HCT116 (cell line): ENCODE results near the gene LSM4. TPM values are rescaled to one million over a fixed set of nuclear protein-coding genes. Genes with fewer than 3 reads are reported as not detected.
A peak's percentile ranks its signal among the peaks of the same experiment; 100 is the strongest.
"Not testable (repeated sequence)": the region's sequence is repeated elsewhere in the genome, so short reads cannot be mapped to it uniquely, and the experiment has no call there.

ENCODE experiments used
- ATAC-seq: fragments of 200-7000 bp; cut with Tn5 transposase; 2 replicates; pipeline ENCODE4 v1.9.1; 2020; ENCODE audit warnings: mild to moderate bottlenecking, moderate library complexity
- BruUV-seq: library from RNA; stranded (reverse); fragments of 400-500 nt; replicated peaks from 2 replicates; lab custom pipeline; 2021; lab: Mats Ljungman, UMichigan
- CTCF ChIA-PET: fragments of 300-600 bp; sonication (Branson Sonifier 250); formaldehyde crosslinking; loops from one replicate; lab custom pipeline; 2021; ENCODE audit warnings: antibody characterized with exemption; lab: Charles Lee
- POLR2A ChIA-PET: fragments of 300-600, 350-600 bp; sonication (Branson Sonifier 250); formaldehyde crosslinking; loops from one replicate; lab custom pipeline; 2021; ENCODE audit warnings: antibody characterized with exemption; lab: Charles Lee
- RAD21 ChIA-PET, 2 experiments: fragments of 300-600 bp; sonication (Branson Sonifier 250); formaldehyde crosslinking; loops; one replicate each; lab custom pipeline; 2023; ENCODE audit warnings: low total read pairs in 2 of 2; ENCODE audit not compliant: uncharacterized antibody in 2 of 2, unreplicated experiment in 2 of 2, low non-redundant PET in 1 of 2; lab: Charles Lee
- DNase-seq: peaks from one replicate; pipeline ENCODE4 v3.0.0-alpha.2; 2010; ENCODE audit warnings: low read depth, low spot score
- H2AFZ ChIP-seq: fragments of 200-600 bp; shearing (Covaris generic), sonication (generic); 2 replicates; pipeline ENCODE4 v1.6.1; 2017; ENCODE audit warnings: low read depth, mixed run types, mixed read lengths, antibody characterized with exemption, low read length; ENCODE audit not compliant: poor library complexity, severe bottlenecking
- H3K27ac ChIP-seq: 2 replicates; pipeline ENCODE4 v1.5.1; 2012; ENCODE audit warnings: low read depth, low read length
- H3K27me3 ChIP-seq: fragments of 200-600 bp; sonication (generic); 2 replicates; pipeline ENCODE4 v1.6.1; 2016; ENCODE audit warnings: mixed run types, low read length, mixed read lengths; ENCODE audit not compliant: insufficient read depth
- H3K36me3 ChIP-seq, 2 experiments: fragments of 200-500 bp in 1 of 2; fragments of 200-600 bp in 1 of 2; sonication (Bioruptor generic) in 1 of 2; sonication (generic) in 1 of 2; 2 replicates each; pipeline versions ENCODE4 v1.5.1 to v1.6.1; 2014 to 2016; ENCODE audit warnings: low read length in 2 of 2, inconsistent platforms in 1 of 2, mixed read lengths in 1 of 2, mixed run types in 1 of 2; ENCODE audit not compliant: insufficient read depth in 2 of 2, control insufficient read depth in 1 of 2
- H3K4me1 ChIP-seq, 2 experiments: fragments of 200-600 bp in 1 of 2; sonication (generic) in 1 of 2; 2 replicates each; pipeline versions ENCODE4 v1.5.1 to v1.6.1; 2012 to 2017; ENCODE audit warnings: low read length in 2 of 2, inconsistent platforms in 1 of 2, mild to moderate bottlenecking in 1 of 2, mixed read lengths in 1 of 2, mixed run types in 1 of 2, moderate library complexity in 1 of 2; ENCODE audit not compliant: insufficient read depth in 2 of 2, control insufficient read depth in 1 of 2
- H3K4me2 ChIP-seq: fragments of 200-600 bp; sonication (generic); 2 replicates; pipeline ENCODE4 v1.6.1; 2017; ENCODE audit warnings: mixed run types, low read length, mixed read lengths
- H3K4me3 ChIP-seq, 2 experiments: fragments of 200-600 bp in 1 of 2; sonication (generic) in 1 of 2; replicated peaks in 1 of 2; 2 replicates each; pipeline ENCODE4 v1.5.1; 2011 to 2016; ENCODE audit warnings: low read length in 2 of 2, control low read depth in 1 of 2, low read depth in 1 of 2, mild to moderate bottlenecking in 1 of 2, mixed read lengths in 1 of 2, mixed run types in 1 of 2
- H3K79me2 ChIP-seq: fragments of 200-600 bp; sonication (generic); 2 replicates; pipeline ENCODE4 v1.6.1; 2017; ENCODE audit warnings: mild to moderate bottlenecking, mixed run types, low read length, moderate library complexity, mixed read lengths; ENCODE audit not compliant: insufficient read depth
- H3K9ac ChIP-seq: fragments of 200-600 bp; sonication (generic); 2 replicates; pipeline ENCODE4 v1.6.1; 2016; ENCODE audit warnings: low read length, mixed read lengths
- H3K9me2 ChIP-seq: fragments of 200-600 bp; sonication (generic), shearing (Covaris generic); 2 replicates; pipeline ENCODE4 v1.6.1; 2017; ENCODE audit warnings: mixed run types, mild to moderate bottlenecking, moderate library complexity; ENCODE audit not compliant: insufficient read depth
- H3K9me3 ChIP-seq, 2 experiments: fragments of 200-500 bp in 1 of 2; fragments of 200-600 bp in 1 of 2; sonication (Bioruptor generic) in 1 of 2; sonication (generic) in 1 of 2; 2 replicates each; pipeline ENCODE4 v1.6.1; 2014 to 2017; ENCODE audit warnings: low read length in 2 of 2, mixed read lengths in 2 of 2, inconsistent platforms in 1 of 2, low read depth in 1 of 2, mild to moderate bottlenecking in 1 of 2, mixed run types in 1 of 2, moderate library complexity in 1 of 2; ENCODE audit not compliant: control insufficient read depth in 1 of 2, insufficient read depth in 1 of 2
- H4K20me1 ChIP-seq: fragments of 200-600 bp; sonication (generic), shearing (Covaris generic); 2 replicates; pipeline ENCODE4 v1.6.1; 2017; ENCODE audit warnings: mixed run types, mild to moderate bottlenecking, moderate library complexity; ENCODE audit not compliant: insufficient read depth
- EZH2 ChIP-seq: fragments of 200-600 bp; sonication (generic); IDR thresholded peaks from 2 replicates; pipeline ENCODE4 v1.6.1; 2017; ENCODE audit warnings: antibody characterized with exemption, mixed run types
- REST ChIP-seq: IDR thresholded peaks from 2 replicates; pipeline ENCODE4 v1.6.1; 2012; ENCODE audit warnings: low read depth
- SRF ChIP-seq: IDR thresholded peaks from 2 replicates; pipeline ENCODE4 v1.6.1; 2012; ENCODE audit warnings: low read depth
- intact Hi-C: fragments of 100-400 bp; cut with micrococcal nuclease; formaldehyde crosslinking; loops from 2 replicates; pipeline ENCODE4 v1.10.0; 2022
- total RNA-seq: library from RNA; stranded (reverse); gene quantifications from one replicate; pipeline ENCODE4 v1.2.1, GENCODE V29; 2021; ENCODE audit not compliant: unreplicated experiment

The LSM4 gene
- total RNA-seq, 1 experiment from 2014 or later, result 400 TPM

GRCh38 chr19:18326772-18327171 is 3.9 kb upstream of the LSM4 start (continued):
- TF ChIP-seq REST (no peak), SRF (no peak), EZH2 (no peak)

- Histone ChIP-seq H3K79me2 (peaks cover 35% of the 10 kb centered on the region), H3K36me3 (peaks cover 2 to 12% of the 10 kb centered on the region in 2 experiments; a peak in 1 of 4 replicates), H3K4me1 (peaks cover 44 to 55% of the 10 kb centered on the region in 2 experiments), H3K9ac (peak overlapping the region; percentile 68; the same call in 1 of the 2 replicates), H3K4me2 (peak overlapping the region; percentile 79), H3K27ac (peak overlapping the region; percentile 83)
- CTCF ChIA-PET, result interaction anchor here (0.8 to 3.2 kb wide), 3 partner anchors 22 to 49 kb away, joined by 3 to 28 read pairs (median 3); no protein-coding TSS in a partner anchor
- H3K9me3 ChIP-seq, H2AFZ ChIP-seq, H3K27me3 ChIP-seq, ATAC-seq, RAD21 ChIA-PET, H4K20me1 ChIP-seq, H3K9me2 ChIP-seq, H3K4me3 ChIP-seq, BruUV-seq, DNase-seq: not testable (repeated sequence)
- POLR2A ChIA-PET, result interaction anchor here (0.7 to 3.2 kb wide), 2 partner anchors 18 to 44 kb away, joined by 3 to 16 read pairs; partner anchors contain the start of gene JUND
- intact Hi-C loops, result loop anchor here (10.0 kb wide), 1 partner anchor 120 kb away; the partner anchor contains the start of gene RAB3A
These were observed 1.5 kb upstream of the LSM4 start for GRCh38 chr19:18324373-18324731.
